Measurements from ENCODE around the gene MYPOP.

Gene MYPOP, protein sequence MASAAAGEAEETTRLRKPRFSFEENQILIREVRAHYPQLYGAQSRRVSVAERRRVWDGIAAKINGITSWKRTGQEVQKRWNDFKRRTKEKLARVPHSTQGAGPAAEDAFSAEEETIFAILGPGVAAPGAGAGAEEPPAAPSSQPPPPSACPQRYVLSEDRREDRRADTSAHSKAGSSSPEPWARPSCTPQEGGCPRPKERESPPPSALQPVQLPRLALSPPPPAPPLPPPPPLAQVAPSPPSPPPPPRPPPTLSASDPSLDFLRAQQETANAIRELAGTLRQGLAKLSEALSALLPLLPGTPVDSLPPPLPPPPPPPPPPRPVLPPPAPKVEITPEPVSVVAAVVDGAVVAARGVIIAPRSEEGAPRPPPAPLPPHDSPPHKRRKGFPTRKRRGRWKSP

DNA sequence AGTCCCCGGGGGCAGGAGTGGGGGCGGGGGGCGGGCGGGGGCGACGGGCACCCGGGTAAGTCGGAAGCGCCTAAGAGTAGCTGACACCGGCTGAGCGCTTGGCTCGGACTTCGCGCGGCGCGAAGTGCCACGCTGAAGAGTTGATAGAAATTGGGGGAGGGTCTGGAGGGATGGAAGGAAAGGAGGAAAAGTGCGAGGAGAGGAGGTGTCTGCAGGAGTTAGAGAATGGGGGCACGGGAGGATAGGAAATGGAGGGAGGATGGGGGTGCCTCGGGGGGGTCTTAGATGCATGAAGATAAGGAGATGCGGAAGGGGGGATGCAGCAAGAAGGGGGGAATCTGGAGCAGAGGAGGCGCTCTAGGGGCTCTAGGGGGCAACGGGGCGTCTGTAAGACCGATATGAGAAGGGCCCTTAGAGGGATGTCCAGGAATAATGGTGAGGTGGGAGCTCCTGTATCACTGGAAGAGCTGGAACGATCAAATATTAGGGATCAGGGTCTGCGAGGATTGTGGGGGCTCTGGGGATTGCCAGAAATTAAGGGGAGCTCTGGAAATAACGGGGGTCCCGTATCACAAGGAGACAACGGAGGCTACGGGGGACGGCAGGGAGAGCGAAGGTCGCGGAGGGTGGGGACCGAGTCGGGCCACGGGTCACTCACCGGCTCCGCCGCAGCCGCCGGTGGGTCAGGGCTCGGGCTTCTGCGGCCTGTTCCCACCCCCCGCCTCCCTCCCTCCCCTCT lies at the start of gene MYPOP:
MYPOP (minus strand) TSS at position 702 of the 739 bp plus-strand sequence. CDS start 840 bp downstream, outside the sequence.
- no peak for DNase-seq (ENCODE audit: low read depth in 2 of 2)

GRCh38 chr19:45947926-45948325 lies 45.5 kb upstream of the MYPOP start:
- DNase-seq (ENCODE audit: low read depth in 2 of 2): no peak

DNA sequence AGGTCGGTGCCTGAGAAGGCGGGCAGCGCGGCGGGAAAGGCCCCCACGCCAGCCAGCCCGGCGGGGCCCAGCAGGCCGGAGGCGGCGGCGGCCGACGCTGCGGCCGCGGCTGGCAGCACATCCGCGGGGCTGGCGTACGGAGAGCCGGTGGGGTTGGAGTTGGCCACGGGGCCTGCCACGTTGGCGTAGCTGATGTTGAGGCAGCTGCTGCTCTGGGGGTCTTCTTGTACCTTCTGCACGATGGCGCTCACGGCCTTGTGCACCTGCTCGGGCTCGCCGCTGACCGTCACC lies 38.0 kb upstream of the MYPOP start:
- no peak for DNase-seq (ENCODE audit: low read depth in 2 of 2)

- DNase-seq (ENCODE audit: low read depth in 2 of 2): no peak
Measured at GRCh38 chr19:45939792-45940514, 37.5 kb upstream of the MYPOP start.

- DNase-seq (ENCODE audit: low read depth in 2 of 2): no peak
Measured at GRCh38 chr19:45938733-45939319, 36.4 kb upstream of the MYPOP start.

- DNase-seq (ENCODE audit: low read depth in 2 of 2): no peak
Measured at GRCh38 chr19:45935267-45935666, 32.9 kb upstream of the MYPOP start.

DNA sequence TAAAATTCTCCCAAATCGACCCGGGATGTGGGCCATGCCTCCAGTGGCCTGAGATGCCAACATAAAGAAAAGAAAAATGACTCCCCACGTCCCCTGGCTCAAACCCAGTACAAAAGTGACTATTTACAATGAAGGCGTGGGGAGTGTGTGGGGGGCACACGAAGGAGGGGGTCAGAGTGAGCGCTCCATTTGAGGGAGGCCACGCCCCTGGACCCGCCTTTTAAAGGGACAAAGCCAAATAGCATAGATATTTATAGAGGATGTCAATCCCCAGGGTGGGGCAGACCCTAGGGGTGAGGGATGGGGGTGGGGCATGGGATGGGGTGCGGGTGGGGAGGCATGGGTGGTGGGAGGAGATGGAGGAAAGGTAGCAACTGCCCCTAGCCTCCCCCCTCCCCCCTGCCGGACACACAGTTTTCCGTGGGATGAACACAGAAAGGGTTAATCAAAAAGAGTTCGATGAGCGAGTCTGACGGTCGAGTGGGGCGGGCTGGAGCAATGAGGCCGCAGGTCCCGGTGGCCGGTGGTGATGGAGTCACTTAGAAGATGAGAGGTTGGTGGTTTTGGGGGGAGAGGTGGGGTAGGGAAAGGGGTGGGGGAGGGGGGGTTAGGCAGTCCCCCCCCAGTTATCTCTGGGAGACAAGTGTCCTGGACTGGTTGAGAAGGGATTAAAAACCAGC lies 32.3 kb upstream of the MYPOP start:
- DNase-seq (ENCODE audit: low read depth in 2 of 2): no peak

- no peak for DNase-seq (ENCODE audit: low read depth in 2 of 2)
Measured at GRCh38 chr19:45933759-45934158, 31.3 kb upstream of the MYPOP start.

DNA sequence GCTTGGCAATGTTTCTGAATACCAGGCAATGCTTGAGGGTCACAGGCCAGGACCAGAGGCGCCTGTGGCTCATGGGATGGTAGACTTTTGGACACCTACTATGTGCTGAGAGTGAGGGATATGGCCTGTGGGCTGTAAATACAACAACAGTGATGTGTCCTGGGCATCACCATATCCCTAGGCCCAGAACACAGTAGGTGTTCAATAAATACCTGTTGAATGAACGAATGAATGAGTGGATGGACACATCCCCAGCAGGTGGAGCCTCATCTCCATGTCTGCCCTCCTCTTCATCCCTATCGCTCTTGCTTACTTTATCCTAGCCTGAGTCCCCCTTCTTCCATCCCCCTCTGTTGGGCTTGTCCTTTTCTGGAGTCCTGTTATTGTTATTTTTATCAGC lies 28.6 kb upstream of the MYPOP start:
- no peak for DNase-seq (ENCODE audit: low read depth in 2 of 2)

DNA sequence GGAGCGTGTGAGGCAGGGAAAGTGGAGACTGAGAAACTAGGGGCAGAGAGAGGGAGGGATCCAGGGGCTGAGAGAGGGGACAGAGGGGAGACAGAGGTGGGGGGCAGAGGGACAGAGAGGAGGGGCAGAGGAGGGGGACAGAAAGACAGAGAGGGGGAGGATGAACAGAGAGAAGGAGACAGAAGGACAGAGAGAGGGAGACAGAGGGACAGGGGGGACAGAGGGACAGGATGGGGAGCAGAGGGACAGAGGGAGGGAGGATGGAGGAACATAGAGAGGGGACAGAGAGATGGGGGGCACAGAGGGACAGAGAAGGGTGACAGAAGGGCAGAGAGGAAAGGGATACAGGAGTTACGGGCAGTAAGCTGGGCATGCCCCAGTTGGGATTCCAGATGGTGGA lies 26.8 kb upstream of the MYPOP start:
- no peak for DNase-seq (ENCODE audit: low read depth in 2 of 2)

- peak; percentile 61 to 72 for DNase-seq (ENCODE audit: low read depth in 2 of 2)
Measured at GRCh38 chr19:45927565-45928261, 25.3 kb upstream of the MYPOP start.

GRCh38 chr19:45924891-45925447 lies 22.6 kb upstream of the MYPOP start:
- DNase-seq (ENCODE audit: low read depth in 2 of 2): no peak

- DNase-seq (ENCODE audit: low read depth in 2 of 2): no peak
Measured at GRCh38 chr19:45922281-45922680, 19.9 kb upstream of the MYPOP start.

GRCh38 chr19:45920458-45920857 lies 18.0 kb upstream of the MYPOP start:
- DNase-seq (ENCODE audit: low read depth in 2 of 2): no peak

DNA sequence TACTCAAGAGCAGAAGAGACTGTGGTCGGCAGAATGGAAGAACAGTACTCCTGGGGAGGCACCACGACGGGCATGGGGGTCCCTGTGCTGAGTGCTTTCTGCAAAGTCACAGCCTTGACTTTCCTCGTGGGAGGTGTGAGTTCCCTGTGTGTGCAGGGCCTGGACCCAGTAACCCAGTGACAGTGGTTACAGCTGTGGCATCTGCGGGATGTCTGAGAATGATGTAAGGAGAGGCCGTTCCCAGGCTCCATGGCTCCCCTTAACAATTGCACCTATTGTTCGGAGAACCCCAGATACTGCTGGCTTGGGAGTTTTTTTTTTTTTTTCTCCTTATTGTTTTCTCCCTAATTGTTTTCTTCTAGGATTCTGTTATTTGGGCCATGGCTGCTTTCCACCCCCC lies 17.3 kb upstream of the MYPOP start:
- no peak for DNase-seq (ENCODE audit: low read depth in 2 of 2)

DNA sequence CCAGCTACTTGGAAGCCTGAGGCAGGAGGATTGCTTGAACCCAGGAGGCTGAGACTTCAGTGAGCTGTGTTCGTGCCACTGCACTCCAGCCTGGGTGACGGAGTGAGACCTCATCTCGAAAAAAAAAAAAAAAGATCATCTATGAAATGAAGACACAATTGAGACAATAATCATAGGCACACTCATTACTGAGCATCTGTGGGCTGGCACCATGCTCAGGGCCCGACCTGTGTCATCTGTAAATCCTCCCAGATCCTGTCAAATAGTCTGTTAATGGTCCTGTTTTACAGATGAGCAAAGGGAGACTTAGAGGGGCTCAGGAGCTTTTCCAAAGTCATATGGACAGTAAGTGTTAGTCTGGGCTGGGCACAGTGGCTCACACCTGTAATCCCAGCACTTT lies 16.3 kb upstream of the MYPOP start:
- DNase-seq (ENCODE audit: low read depth in 2 of 2): no peak

DNA sequence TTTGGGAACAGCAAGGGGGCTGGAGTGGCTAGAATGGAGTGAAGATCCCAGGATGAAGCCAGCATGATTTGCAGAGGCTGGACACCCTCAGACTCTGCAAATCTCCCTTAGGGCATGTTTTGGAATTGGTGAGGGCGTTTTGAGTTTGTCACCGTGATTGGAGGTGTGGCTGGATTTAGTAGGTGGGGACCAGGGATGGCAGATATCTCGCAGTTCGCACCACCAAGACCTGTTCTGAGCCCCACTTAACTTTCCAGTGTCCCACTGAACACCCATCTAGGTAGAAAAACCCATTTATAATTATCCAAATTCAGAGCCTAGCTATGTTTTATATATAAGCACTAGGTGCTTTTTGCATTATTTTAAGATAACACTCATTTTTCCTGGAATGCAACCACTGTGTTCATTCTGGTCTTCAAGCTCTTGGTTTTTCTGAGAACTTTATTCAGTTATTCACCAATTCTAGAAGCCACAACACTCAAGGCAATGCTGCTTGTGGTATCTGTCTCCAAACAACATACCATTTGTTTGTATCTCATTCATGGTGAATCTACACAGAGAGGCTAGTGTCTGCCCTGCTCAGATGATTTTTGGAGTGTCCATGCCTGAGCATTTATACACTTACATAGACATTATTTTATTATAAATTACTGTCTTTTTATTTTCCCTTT lies 15.1 kb upstream of the MYPOP start:
- no peak for DNase-seq (ENCODE audit: low read depth in 2 of 2)

DNA sequence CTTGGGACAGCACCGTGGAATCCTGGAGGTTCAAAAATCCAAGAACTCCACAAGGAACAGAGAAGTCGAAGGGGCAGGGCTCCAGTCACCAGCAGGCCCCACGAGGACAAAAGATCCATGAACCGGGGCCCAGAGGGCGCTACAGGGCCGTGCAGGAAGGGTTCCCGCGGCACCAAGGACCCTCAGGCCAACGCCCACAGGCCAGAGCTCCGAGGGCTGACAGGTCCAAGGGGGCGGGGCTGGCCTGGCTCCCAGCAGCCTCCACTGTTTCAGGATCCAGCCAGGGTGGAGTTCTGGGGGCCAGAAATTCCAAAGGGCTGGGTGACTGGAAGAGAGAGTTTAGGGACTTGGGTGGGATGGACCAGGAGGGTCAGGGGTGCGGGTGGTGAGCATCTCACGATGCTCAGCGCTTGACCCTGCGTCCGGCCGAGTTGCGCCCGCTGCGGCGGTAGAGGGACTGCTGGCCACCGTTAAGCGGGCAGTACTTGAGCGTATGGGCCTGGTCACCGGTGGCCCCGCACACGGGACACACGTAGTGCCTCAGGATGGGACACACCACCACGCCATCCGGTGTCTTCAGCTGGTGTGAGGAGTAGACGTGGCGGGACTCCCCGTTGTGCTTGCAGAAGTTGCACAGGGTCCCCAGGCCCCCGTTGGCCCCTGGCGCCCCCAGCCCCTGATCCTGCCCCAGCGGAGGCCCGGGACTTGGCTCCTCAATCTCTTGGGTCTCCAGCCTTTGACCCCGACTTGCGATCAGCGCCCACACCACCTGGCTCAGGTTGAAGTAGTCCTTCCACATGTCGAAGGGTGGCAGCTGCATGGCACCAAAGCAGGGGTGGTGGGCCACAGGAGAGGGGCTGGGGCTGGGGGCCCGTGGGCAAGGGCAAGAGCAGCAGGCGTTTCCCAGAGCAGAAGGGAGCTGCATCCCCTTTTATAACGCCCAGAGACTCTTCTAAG lies 11.7 kb upstream of the MYPOP start, which contains the start of gene NANOS2:
NANOS2 (minus strand) TSS at position 905 of the 957 bp plus-strand sequence; CDS start at position 820, 85 bp downstream.
- no peak for DNase-seq (ENCODE audit: low read depth in 2 of 2)

- no peak for DNase-seq (ENCODE audit: low read depth in 2 of 2)
Measured at GRCh38 chr19:45911291-45911690, 8.9 kb upstream of the MYPOP start.

All from activated CD8-positive, alpha-beta memory T cell treated with anti-CD3 and anti-CD28 coated beads for 4 hours (primary cell).